Neutrophil (primary cell): ENCODE data around the gene ATL2.

Source experiments
- H3K27ac ChIP-seq: fragments of 200-600 bp; sonication (generic); 2 replicates; pipeline ENCODE4 v1.5.1; 2016; ENCODE audit warnings: mild to moderate bottlenecking, moderate library complexity
- H3K27me3 ChIP-seq: fragments of 200-600 bp; sonication (generic); 2 replicates; pipeline ENCODE4 v1.6.0; 2016; ENCODE audit warnings: mild to moderate bottlenecking
- H3K36me3 ChIP-seq: fragments of 200-600 bp; sonication (generic); 2 replicates; pipeline ENCODE4 v1.5.1; 2017
- H3K4me1 ChIP-seq, 2 experiments: fragments of 200-600 bp in 1 of 2; sonication (generic) in 1 of 2; 1 replicate in 1 of 2; 2 replicates in 1 of 2; pipeline versions ENCODE4 v1.5.1 to v1.6.1; 2013 to 2016; ENCODE audit warnings: low read depth in 1 of 2, low read length in 1 of 2, mild to moderate bottlenecking in 1 of 2, moderate library complexity in 1 of 2; ENCODE audit not compliant: control insufficient read depth in 1 of 2, insufficient read depth in 1 of 2
- H3K4me3 ChIP-seq, 2 experiments: fragments of 200-600 bp in 1 of 2; sonication (generic) in 1 of 2; 1 replicate in 1 of 2; 2 replicates in 1 of 2; pipeline ENCODE4 v1.5.1; 2013 to 2016; ENCODE audit warnings: low read depth in 1 of 2, low read length in 1 of 2, mild to moderate bottlenecking in 1 of 2, moderate library complexity in 1 of 2
- H3K9me3 ChIP-seq: fragments of 200-600 bp; sonication (generic); 2 replicates; pipeline ENCODE4 v1.5.1; 2016
- TF ChIP-seq, protein P1 (sequence below): fragments of 200-600 bp; sonication (generic); IDR thresholded peaks from 2 replicates; pipeline ENCODE4 v1.5.1; 2016; ENCODE audit warnings: antibody characterized with exemption

The ATL2 gene

DNA sequence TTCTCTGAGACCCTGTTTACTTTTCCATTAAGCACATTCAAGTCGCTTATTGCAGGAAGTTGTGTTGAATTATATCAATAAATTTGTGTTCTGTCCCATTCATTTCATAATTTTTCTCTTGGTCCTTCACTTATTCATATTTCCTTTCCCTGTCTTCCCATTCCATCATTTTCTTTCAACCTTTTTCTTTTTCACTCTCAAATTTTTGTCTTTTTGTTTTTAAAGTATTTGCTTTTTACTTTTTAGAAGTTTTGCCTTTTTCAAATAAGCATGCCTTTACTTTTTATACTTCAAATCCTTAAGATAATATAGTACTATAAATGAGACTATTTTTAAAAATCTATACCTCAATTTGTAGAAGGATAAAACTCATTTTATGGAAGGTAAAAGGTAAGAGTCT, 120.5 kb downstream of the ATL2 start:
- peaks cover 34 to 36% of the 10 kb centered on the region in 2 experiments for H3K4me1 ChIP-seq
- H3K27me3 ChIP-seq, result no peaks in the 10 kb centered on the region
- H3K9me3 ChIP-seq, result no peaks in the 10 kb centered on the region
- TF ChIP-seq, protein P1, sequence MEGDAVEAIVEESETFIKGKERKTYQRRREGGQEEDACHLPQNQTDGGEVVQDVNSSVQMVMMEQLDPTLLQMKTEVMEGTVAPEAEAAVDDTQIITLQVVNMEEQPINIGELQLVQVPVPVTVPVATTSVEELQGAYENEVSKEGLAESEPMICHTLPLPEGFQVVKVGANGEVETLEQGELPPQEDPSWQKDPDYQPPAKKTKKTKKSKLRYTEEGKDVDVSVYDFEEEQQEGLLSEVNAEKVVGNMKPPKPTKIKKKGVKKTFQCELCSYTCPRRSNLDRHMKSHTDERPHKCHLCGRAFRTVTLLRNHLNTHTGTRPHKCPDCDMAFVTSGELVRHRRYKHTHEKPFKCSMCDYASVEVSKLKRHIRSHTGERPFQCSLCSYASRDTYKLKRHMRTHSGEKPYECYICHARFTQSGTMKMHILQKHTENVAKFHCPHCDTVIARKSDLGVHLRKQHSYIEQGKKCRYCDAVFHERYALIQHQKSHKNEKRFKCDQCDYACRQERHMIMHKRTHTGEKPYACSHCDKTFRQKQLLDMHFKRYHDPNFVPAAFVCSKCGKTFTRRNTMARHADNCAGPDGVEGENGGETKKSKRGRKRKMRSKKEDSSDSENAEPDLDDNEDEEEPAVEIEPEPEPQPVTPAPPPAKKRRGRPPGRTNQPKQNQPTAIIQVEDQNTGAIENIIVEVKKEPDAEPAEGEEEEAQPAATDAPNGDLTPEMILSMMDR, result no peak
- no peaks in the 10 kb centered on the region for H3K36me3 ChIP-seq
- no peak overlapping the region for H3K27ac ChIP-seq
- no peak overlapping the region for H3K4me3 ChIP-seq

DNA sequence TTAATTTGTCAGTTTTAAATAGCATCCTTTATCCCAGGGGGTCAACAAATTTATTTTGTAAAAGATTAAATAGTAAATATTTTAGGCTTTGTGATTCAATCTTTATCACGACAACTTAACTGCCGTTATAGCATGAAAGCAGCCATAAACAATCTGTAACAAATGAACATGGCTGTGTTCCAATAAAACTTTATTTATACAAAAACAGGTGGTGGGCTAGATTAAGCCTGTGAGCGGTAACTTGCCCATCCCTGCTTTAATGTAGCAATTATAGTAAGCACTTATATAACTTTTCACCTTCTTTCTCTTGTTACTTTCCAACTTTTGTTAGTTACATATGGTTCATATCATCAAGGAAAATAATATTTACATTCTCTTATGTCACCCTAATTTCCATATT, 121.9 kb downstream of the ATL2 start:
- H3K27me3 ChIP-seq, result no peaks in the 10 kb centered on the region
- H3K9me3 ChIP-seq, result no peaks in the 10 kb centered on the region
- no peak overlapping the region for H3K4me3 ChIP-seq
- H3K36me3 ChIP-seq, result no peaks in the 10 kb centered on the region
- H3K4me1 ChIP-seq, result peaks cover 20 to 22% of the 10 kb centered on the region in 2 experiments
- no peak overlapping the region for H3K27ac ChIP-seq
- TF ChIP-seq, protein P1, result no peak

DNA sequence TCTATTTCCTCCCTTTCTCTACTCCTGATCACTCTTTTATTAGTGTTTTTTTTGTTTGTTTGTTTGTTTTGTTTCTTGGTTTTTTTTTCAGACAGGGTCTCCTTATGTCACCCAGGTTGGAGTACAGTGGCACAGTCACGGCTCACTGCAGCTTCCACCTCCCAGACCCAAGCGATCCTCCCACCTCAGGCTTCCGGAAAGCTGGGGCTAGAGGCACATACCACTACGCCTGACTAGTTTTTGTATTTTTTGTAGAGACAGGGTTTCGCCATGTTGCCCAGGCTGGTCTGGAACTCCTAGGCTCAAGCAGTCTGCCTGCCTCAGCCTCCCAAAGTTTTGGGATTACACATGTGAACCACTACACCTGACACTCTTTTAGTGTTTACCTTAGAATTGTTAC, 122.3 kb downstream of the ATL2 start:
- no peak overlapping the region for H3K27ac ChIP-seq
- H3K4me1 ChIP-seq, result peaks cover 16 to 18% of the 10 kb centered on the region in 2 experiments
- TF ChIP-seq, protein P1, result no peak
- no peaks in the 10 kb centered on the region for H3K27me3 ChIP-seq
- no peaks in the 10 kb centered on the region for H3K9me3 ChIP-seq
- no peaks in the 10 kb centered on the region for H3K36me3 ChIP-seq
- H3K4me3 ChIP-seq, result no peak overlapping the region

DNA sequence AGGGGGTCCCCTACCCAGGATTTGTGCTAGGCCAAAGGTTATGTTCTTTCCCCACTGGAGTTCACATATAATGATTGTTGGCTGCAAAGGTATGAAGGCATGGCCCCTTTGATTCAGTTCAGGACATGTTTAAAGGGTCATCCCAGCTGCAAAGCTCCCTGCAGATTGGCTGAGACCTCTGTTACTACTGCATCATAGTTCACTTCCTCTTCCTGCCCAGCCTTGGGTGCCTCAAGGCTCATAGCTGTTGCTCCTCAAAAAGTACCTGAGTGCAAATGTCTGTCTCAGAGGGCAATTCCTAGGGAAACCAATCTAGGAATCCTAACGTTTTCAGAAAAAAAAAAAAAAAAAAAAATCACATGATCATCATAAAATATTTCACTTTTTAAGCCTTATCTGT, 125.1 kb downstream of the ATL2 start:
- no peak overlapping the region for H3K27ac ChIP-seq
- TF ChIP-seq, protein P1, result no peak
- H3K36me3 ChIP-seq, result no peaks in the 10 kb centered on the region
- no peaks in the 10 kb centered on the region for H3K27me3 ChIP-seq
- peaks cover 0 to 3% of the 10 kb centered on the region in 2 experiments for H3K4me1 ChIP-seq
- H3K9me3 ChIP-seq, result no peaks in the 10 kb centered on the region
- H3K4me3 ChIP-seq, result no peak overlapping the region

DNA sequence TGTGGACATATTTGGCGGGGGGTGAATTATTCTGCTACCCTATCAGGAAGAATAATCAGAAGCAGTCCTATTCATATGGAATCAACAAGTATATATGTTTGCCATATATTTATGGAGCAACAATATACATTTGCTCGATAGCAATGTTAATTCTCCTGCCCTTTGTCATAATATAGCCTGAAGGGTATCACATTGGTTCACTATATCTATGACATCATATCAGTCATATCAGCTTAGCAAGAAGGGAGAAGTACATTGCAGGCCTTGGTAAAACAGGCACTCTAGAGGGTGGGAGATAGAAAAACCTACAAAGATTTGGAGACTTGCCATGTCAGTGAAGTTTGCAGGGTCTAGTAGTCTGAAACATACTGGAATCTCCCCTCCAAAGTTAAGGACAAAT, 128.4 kb downstream of the ATL2 start:
- Histone ChIP-seq H3K27ac (no peak overlapping the region), H3K36me3 (no peaks in the 10 kb centered on the region), H3K4me1 (peaks cover 0 to 3% of the 10 kb centered on the region in 2 experiments), H3K9me3 (no peaks in the 10 kb centered on the region), H3K27me3 (peaks cover 3% of the 10 kb centered on the region), H3K4me3 (no peak overlapping the region)
- TF ChIP-seq, protein P1, result no peak

DNA sequence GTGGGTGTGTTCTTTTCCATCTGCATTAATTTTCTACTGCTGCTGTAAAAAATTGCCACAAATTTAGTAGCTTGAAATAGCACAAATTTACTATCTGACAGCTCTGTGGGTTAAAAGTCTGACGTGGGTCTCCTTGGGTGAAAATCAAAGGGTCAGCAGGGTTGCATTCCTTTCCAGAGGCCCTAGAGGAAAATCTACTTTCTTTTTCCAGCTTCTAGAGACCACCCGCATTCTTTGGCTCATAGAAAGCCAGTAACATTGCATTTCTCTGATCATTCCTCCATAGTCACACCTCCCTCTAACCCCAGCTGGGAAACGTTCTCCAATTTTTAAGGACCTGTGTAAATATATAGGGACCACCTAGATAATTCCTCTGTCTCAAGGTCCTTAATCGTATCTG, 128.8 kb downstream of the ATL2 start:
- H3K4me3 ChIP-seq, result no peak overlapping the region
- no peak overlapping the region for H3K27ac ChIP-seq
- peaks cover 8% of the 10 kb centered on the region for H3K27me3 ChIP-seq
- no peaks in the 10 kb centered on the region for H3K36me3 ChIP-seq
- TF ChIP-seq, protein P1, result no peak
- H3K4me1 ChIP-seq, result peaks cover 0 to 3% of the 10 kb centered on the region in 2 experiments
- no peaks in the 10 kb centered on the region for H3K9me3 ChIP-seq
